ENCODE results near the gene KDM4B. TPM values are rescaled to one million over a fixed set of nuclear protein-coding genes. Genes with fewer than 3 reads are reported as not detected.

Gene KDM4B
- polyA plus RNA-seq, 1 experiment, result 7.7 TPM

DNA sequence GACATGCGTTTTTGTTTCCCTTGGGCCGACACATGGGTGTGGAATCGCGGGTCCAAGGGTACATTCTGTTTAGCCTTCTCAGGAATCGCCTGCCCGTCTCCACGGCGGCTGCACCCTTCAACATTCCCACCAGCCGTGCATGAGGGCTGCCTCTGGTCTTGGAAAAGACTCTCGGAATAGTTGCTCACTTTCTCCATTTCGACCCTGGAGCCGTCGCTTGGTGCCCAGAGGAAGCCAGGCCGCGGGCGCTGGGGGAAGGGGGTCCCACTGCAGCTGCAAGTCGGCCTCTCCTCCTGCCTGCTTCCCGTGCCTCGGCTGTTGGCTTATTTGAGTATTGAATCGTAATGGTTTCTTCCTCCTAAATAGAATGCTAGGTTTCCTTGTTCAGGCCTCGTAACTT, 51.5 kb downstream of the KDM4B start:
- Histone ChIP-seq H3K27me3 (ENCODE audit: control insufficient read depth, insufficient read depth, low read length) (no peaks in the 10 kb centered on the region), H3K4me3 (ENCODE audit: low read depth, low read length) (no peak overlapping the region), H3K9me3 (ENCODE audit: control insufficient read depth, insufficient read depth, low read length) (peaks cover 3% of the 10 kb centered on the region; the same call in 1 of the 2 replicates), H3K27ac (ENCODE audit: low read depth, low read length) (no peak overlapping the region)
- TF ChIP-seq, protein P1, sequence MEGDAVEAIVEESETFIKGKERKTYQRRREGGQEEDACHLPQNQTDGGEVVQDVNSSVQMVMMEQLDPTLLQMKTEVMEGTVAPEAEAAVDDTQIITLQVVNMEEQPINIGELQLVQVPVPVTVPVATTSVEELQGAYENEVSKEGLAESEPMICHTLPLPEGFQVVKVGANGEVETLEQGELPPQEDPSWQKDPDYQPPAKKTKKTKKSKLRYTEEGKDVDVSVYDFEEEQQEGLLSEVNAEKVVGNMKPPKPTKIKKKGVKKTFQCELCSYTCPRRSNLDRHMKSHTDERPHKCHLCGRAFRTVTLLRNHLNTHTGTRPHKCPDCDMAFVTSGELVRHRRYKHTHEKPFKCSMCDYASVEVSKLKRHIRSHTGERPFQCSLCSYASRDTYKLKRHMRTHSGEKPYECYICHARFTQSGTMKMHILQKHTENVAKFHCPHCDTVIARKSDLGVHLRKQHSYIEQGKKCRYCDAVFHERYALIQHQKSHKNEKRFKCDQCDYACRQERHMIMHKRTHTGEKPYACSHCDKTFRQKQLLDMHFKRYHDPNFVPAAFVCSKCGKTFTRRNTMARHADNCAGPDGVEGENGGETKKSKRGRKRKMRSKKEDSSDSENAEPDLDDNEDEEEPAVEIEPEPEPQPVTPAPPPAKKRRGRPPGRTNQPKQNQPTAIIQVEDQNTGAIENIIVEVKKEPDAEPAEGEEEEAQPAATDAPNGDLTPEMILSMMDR (IDR thresholded peaks at IDR 0.05; ENCODE audit: low read depth, low read length), result no peak
- DNase-seq (ENCODE audit: low read depth, low spot score), result no peak
- POLR2A ChIA-PET, result no interaction called here
- CTCF ChIA-PET, result interaction anchor here (0.6 kb wide), 1 partner anchor 9 kb away, joined by 3 read pairs; no protein-coding TSS in a partner anchor

GRCh38 chr19:5021046-5021445, 52.1 kb downstream of the KDM4B start:
- no peak for DNase-seq (ENCODE audit: low read depth, low spot score)
- H3K4me3 ChIP-seq (ENCODE audit: low read depth, low read length), result no peak overlapping the region
- CTCF ChIA-PET, result interaction anchor here (0.6 to 0.9 kb wide), 2 partner anchors 9 to 385 kb away, joined by 3 to 4 read pairs; no protein-coding TSS in a partner anchor
- TF ChIP-seq, protein P1 (IDR thresholded peaks at IDR 0.05; ENCODE audit: low read depth, low read length), result no peak
- no peak overlapping the region for H3K27ac ChIP-seq (ENCODE audit: low read depth, low read length)
- H3K27me3 ChIP-seq (ENCODE audit: control insufficient read depth, insufficient read depth, low read length), result no peaks in the 10 kb centered on the region
- H3K9me3 ChIP-seq (ENCODE audit: control insufficient read depth, insufficient read depth, low read length), result peaks cover 3% of the 10 kb centered on the region; the same call in 1 of the 2 replicates
- POLR2A ChIA-PET, result interaction anchor here (0.6 kb wide), 1 partner anchor 109 kb away, joined by 3 read pairs; no protein-coding TSS in a partner anchor

DNA sequence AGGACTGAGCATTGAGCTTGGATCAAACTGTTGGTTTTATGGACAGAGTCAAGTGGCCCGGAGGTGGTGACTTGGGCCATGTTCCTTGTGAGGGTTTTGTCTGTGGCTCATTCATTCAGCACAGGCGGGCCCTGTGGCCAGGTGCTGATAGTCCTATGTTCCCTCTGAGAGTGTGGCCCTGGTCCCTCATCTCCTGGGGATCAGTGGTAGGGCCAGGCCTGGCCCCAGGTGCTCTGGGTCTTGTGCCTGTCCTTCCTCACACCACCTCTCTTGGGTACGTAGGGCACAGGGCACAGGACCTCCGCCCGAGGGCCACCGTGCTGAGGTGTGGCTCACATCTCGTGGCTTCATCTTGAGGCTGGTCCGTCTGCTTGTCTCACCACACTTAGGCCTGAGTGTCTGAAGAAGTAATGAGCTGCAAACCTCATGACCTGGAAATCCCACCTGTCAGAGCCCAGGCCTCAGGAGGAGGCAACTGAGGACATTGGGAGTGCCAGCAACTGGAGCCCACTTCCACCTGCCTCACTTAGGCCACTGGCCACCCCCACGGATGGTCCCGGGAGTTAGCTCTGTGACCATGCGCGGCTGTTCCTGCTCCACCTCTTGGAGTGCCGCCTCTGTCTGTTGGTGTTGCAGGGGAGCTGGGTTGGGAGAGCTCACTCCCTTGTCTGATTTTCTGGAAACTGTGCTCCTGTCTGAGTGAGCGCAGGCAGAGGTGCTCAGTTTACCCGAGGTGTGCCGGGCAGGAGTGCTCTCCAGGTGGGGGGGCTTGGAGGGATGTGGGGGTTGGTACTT, 53.4 kb downstream of the KDM4B start:
- TF ChIP-seq, protein P1 (IDR thresholded peaks at IDR 0.05; ENCODE audit: low read depth, low read length), result no peak
- ChIA-PET POLR2A (interaction anchor here (0.6 kb wide), 1 partner anchor 37 kb away, joined by 3 read pairs; no protein-coding TSS in a partner anchor), CTCF (interaction anchor here (0.9 kb wide), 1 partner anchor 386 kb away, joined by 4 read pairs; no protein-coding TSS in a partner anchor)
- Histone ChIP-seq H3K27ac (ENCODE audit: low read depth, low read length) (no peak overlapping the region), H3K4me3 (ENCODE audit: low read depth, low read length) (no peak overlapping the region), H3K27me3 (ENCODE audit: control insufficient read depth, insufficient read depth, low read length) (no peaks in the 10 kb centered on the region), H3K9me3 (ENCODE audit: control insufficient read depth, insufficient read depth, low read length) (peaks cover 3% of the 10 kb centered on the region; the same call in 1 of the 2 replicates)
- no peak for DNase-seq (ENCODE audit: low read depth, low spot score)

GRCh38 chr19:5023128-5023571, 54.2 kb downstream of the KDM4B start:
- TF ChIP-seq, protein P1 (IDR thresholded peaks at IDR 0.05; ENCODE audit: low read depth, low read length), result no peak
- ChIA-PET POLR2A (interaction anchor here (0.6 kb wide), 1 partner anchor 38 kb away, joined by 3 read pairs; no protein-coding TSS in a partner anchor), CTCF (no interaction called here)
- no peak overlapping the region for H3K27ac ChIP-seq (ENCODE audit: low read depth, low read length)
- no peak for DNase-seq (ENCODE audit: low read depth, low spot score)
- H3K9me3 ChIP-seq (ENCODE audit: control insufficient read depth, insufficient read depth, low read length), result peaks cover 3% of the 10 kb centered on the region; the same call in 1 of the 2 replicates
- H3K27me3 ChIP-seq (ENCODE audit: control insufficient read depth, insufficient read depth, low read length), result no peaks in the 10 kb centered on the region
- H3K4me3 ChIP-seq (ENCODE audit: low read depth, low read length), result no peak overlapping the region

- H3K27me3 ChIP-seq (ENCODE audit: control insufficient read depth, insufficient read depth, low read length), result no peaks in the 10 kb centered on the region
- no peak overlapping the region for H3K4me3 ChIP-seq (ENCODE audit: low read depth, low read length)
- CTCF ChIA-PET, result interaction anchor here (1.0 to 1.2 kb wide), 2 partner anchors 23 to 24 kb away, joined by 4 read pairs; no protein-coding TSS in a partner anchor
- peaks cover 3% of the 10 kb centered on the region; the same call in 1 of the 2 replicates for H3K9me3 ChIP-seq (ENCODE audit: control insufficient read depth, insufficient read depth, low read length)
- no peak for DNase-seq (ENCODE audit: low read depth, low spot score)
- POLR2A ChIA-PET, result interaction anchor here (0.7 to 1.0 kb wide), 2 partner anchors 48 to 55 kb away, joined by 6 to 7 read pairs; no protein-coding TSS in a partner anchor
- H3K27ac ChIP-seq (ENCODE audit: low read depth, low read length), result no peak overlapping the region
- TF ChIP-seq, protein P1 (IDR thresholded peaks at IDR 0.05; ENCODE audit: low read depth, low read length), result no peak
These were observed 55.4 kb downstream of the KDM4B start for GRCh38 chr19:5024282-5024681.

Data from AG04450 (cell line).